IPS DF 19.7 (cell line): ENCODE data around the gene C9orf152.
"Not testable (repeated sequence)": the region's sequence is repeated elsewhere in the genome, so short reads cannot be mapped to it uniquely, and the experiment has no call there.

Experiments used
- DNase-seq: peaks from one replicate; pipeline ENCODE4 v3.0.0-alpha.2; 2013; ENCODE audit warnings: low read depth, low spot score

C9orf152 gene

DNA sequence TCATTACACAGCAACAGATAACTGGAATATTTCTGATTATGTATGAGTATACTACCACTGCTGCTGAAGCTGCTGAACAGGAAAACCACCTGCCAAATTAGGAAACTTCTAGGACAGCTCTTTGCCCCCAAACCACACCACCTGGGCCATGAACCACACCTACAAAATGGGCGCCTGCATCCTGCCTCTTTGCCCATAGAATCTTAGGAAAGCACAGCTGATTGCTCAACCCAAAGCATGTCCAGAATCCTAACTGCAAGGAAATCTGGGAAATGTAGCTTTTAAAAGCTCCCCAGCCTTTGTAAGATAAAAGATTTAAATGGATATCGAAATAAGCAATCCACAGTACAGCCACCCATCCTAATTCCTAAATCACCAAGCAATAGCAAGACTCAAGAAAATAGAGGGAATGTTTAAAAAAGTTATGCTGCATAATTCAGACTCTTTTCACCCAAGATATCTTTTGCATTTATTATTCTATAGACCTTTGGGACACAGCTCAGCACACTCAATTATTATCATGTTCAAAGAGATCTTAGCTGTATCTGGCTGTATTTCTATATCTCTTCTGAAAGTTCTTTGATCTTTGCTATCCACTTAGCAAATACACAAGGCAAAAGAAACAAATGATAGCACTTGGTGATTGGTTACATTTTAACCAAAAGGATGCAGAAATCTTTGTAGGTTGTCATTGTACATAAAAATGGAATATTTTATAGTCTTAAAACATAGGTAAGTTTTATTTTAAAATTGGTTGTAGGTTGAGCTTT lies 6.8 kb upstream of the C9orf152 start:
- no peak for DNase-seq

DNA sequence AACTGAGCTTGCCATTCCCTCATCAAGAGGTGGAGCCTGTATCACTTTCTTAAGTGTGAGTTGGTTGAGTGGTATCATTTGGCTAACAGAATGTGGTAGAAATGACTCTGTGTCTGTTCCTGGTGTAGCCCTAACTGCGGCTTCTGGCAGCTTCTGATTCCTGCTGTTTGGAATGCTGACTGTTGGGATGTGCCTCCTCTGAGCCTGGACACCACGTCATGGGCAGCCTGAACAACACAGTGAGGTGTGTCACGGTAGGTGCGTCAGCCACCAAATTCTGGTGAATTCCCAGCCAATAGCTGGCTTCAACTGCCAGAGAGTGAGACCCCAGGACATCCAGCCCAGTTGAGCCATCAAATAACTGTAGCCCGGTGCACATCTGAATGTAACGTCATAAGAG lies 6.1 kb upstream of the C9orf152 start:
- no peak for DNase-seq

DNA sequence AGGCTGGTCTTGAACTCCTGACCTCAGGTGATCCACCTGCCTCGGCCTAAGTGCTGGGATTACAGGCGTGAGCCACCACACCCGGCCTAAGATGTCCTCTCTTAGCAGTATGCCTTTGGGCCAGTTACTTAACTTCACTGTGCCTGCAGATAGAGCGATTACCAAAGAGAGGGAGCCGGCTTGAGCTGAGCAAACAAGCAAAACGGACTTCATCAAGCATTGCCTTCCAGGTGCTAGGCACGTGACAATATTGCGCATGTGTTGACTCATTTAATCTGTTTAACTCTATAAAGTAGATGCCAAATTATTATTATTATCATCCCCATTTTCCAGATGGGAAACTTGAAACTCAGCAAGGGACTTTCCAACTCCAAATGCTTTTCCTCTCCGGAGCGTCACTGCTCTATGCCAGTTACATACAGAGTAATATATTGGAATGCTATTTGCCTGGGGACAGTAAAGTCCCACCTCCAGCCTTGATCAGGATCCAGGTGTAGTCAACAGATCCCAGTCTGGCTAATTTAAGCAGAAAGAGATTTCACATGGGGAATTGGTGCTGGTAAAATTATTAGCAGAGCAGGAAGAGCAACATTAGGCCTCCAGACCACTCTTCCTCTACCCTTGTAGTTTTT lies 5.6 kb upstream of the C9orf152 start:
- no peak for DNase-seq

DNA sequence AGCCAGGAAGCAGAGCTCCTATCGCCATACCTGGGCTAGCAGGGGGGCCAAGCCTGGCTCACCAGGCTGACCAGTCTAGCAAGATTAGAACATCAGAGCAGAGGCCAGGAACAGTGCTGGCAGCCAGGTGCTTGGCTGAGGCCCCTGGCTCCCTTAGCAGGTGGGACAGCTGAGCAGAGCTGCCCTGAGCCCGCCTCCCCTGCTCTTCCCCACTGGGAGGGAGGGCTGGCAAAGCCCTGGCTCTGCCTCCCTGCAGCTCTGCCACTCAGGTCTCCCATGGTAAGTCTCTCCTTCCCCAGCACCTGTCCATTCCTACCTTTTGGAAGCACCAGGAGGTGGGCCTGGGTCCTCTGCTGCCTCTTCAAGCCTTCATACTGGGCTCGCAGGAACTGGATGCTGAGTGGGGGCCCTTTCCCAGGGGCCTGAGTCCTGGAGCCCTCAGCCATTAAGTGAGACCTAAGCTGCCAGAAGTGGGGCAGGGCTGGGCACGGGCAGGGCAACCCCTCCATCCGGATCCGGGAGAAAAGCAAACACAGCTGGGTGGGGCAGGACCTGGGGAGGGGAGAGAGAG lies 803 bp downstream of the C9orf152 start:
- DNase-seq = no peak

DNA sequence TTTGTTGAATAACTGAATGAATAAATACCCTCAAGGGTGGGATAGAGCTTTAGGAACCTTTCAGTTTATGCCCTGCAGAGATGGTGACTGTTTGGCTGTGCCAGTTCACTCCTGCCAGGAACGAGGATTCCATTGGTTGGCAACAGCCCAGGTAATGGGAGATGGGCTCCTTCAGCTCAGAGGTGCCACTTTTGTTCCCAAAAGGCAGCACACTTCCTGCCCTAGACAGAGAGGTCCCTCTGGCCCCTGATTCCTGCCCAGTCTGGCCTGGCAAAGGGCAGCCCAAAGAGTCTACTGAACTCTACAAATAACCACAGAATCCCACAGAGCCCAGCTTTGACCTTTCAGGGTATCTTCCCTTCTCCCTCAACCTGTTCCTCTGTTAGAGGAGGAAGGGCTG lies 1.6 kb downstream of the C9orf152 start:
- DNase-seq = no peak

DNA sequence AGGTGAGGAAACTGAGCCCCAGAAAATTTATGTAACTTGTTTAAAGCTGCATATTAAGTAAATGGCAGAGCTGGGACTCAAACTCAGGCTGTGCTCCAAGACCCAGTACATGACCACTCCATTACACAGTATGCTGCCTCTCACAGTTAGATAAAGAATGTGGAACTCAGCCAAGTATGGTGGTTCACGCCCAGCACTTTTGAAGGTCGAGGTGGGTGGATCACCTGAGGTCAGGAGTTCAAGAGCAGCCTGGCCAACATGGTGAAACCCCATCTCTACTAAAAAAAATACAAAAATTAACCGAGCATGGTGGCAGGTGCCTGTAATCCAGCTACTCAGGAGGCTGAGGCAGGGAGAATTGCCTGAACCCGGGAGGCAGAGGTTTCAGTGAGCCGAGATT lies 2.3 kb downstream of the C9orf152 start:
- DNase-seq = not testable (repeated sequence)

DNA sequence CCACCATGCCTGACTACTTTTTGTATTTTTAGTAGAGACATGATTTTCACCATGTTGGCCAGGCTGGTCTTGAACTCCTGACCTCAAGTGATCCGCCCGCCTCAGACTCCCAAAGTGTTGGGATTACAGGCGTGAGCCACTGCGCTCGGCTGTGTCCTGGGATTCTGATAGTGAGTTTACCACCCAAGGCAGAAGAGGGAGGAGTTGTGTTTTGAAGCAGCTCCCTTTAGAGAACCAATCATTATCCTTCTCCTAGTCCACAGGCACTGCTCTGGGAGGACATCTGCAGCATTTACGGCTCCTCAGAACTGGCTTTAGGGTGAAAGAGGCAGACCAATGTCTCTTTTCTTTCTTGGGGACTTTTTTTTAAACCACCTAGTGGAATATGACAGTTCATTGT lies 5.7 kb downstream of the C9orf152 start:
- no peak for DNase-seq

DNA sequence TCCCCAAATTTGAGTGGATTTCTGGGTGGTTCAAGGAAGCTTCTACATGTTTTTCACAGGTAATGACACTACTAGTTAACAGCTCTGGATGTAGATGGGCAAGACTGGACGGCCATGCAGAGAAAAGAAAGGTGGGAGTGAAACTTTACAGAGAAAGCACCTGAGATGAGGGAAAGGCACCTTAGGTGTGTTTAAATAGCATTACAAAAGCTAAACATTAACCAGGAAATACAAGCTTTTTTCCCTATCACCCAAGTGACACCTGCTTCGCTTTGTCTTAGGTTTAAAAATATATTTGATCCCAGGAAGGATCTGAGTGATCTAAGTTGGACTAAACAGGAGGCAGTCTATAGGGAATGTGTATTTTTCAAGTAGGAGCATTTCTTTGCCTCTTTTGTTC lies 8.3 kb downstream of the C9orf152 start:
- no peak for DNase-seq

DNA sequence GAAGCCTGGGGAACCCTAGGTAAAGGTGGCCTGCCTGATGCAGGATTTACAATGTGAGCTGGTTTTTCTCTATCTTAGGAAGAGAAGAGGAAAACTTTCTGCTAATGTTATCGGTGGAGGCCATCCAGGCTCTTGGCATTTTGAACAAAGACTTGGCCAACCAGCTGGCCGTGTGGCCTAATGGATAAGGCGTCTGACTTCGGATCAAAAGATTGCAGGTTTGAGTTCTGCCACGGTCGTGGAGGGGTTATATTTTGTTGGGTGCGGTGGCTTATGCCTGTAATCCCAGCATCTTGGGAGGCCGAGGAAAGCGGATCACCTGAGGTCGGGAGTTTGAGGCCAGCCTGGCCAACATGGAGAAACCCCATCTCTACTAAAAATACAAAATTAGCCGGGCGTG lies 9.6 kb downstream of the C9orf152 start:
- no peak for DNase-seq

DNA sequence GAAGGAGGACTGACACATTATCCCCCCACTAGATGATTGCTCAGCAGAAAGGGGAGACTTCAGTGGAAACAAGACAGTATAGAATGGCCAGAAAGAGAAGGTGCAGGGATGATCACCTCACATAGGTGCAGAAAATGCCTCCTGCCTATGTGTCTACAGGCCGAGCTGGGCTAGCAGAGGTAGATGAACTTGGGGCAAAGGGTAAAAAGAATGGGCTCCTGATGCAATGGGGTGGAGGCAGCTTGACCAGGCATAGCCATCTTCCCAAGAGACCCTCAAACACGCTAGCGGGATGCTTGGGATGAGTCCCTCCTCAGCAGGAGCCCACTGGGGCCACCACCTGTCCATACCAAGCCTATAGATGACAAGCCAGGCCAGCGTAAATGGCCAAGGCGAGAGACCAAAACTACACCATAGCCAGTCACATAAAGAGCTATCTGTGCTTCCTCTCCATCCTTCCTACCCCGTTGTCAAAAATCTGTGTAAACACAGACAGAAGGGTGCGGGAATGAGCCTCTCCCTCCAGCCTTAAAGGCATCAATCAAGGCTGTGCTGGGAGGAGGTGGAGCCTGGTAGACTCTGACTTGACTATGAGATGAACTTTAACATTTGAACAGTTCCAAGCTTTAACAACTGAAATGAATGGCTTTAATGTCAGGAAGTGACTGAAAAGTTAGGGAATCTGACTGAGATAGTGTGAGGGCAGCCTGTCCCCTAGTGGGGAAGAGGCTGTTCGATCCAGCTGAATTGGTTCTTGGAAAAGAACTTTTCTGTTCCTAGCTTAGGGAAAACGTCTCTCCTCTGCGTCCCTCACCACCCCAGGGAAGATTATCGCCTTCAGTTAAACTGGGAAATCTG lies 10.4 kb downstream of the C9orf152 start:
- no peak for DNase-seq

DNA sequence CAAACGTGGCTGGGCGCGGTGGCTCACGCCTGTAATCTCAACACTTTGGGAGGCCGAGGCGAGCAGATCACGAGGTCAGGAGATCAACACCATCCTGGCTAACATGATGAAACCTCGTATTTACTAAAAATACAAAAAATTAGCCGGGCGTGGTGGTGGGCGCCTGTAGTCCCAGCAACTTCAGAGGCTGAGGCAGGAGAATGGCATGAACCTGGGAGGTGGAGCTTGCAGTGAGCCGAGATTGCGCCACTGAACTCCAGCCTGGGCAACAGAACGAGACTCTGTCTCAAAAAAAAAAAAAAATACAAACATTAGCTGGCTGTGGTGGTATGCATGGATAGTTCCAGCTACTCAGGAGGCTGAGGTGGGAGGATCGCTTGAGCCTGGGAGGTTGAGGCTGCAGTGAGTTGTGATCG lies 11.9 kb downstream of the C9orf152 start:
- not testable (repeated sequence) for DNase-seq

DNA sequence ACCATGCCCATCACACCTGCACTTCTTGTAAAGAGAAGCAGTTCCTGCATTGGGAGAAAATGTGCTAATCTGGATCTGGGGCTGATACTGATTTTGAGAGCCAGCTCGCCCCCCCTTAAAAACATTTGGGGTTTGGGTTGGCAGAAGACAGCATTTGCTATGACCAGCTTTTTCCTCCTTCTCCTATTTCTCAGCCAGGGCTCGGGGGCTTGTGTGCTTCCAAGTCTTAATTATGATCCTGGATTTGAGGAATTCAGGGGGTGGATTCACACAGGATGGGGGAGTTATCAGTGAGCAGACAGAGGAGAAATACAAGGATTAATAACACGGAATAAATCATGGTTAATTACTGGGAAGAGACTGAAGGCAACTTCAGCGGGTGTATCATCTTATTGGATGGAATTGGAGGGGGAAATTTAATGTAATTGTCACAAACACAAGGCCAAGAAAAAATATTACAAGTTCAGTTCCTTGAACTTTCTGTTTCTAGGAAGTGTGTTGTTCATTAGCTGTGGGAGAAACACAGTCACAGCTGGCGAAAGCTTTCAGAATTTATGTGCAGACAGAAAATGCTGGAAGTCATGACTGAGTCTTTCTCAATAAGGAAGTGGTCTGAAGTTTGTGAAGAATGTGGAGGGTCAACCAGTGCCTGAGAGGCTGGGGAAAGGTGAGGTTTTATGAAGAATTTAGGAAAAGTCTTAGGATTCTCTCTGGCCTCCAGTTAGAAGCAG lies 15.3 kb downstream of the C9orf152 start:
- DNase-seq = no peak

DNA sequence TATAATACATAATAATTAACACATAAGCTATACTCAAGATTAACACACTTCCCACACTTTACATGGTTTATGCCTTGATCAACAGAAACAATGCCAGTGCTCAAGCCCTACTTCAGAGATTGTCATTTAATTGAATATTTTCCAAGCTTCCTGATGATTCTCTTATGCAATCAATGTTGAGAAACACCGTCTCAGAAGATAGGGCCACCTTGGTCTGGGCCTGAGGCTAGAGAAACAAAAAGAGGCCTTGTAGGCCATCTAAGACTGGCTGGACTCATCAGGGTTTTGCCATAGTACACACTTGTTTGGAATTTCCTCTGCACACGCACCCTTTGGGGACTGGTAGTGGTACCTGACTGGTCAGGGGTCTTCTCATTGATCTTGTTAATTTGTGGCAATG lies 16.3 kb downstream of the C9orf152 start:
- DNase-seq = no peak

DNA sequence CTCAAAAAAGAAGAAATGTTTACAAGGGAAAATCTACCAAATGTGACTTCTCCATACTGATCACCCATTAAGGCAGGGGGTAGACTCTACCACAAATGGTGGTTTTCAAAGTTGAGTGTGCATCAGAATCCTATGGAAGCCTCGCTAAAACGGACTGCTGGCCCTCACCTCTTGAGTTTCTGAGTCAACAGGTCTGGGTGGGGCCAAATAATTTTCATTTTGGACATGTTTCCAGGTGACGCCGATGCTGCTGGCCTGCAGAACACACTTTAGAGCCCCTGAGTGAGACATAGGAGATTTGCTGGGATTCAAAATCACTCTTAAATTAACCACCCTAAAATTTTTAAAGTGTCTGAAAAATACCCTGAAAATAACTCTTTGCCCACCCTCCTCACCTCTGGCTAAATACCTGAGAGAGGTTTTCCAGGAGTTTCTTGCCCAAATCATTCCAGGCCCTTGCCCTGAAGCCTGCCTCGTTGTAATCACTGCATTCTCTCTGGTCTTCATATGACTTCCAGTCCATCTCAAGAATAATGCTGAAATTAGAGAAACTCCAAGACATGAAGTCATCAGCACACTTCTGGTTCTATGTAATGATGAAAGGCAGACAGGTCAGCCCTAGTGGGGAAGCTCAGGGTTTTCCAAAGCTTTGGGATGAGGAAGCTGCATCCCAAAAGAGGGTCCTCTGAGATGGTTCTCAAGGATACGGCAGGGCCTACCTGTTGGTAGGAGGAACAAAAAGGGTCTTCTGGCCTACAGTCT lies 18.2 kb downstream of the C9orf152 start:
- no peak for DNase-seq

DNA sequence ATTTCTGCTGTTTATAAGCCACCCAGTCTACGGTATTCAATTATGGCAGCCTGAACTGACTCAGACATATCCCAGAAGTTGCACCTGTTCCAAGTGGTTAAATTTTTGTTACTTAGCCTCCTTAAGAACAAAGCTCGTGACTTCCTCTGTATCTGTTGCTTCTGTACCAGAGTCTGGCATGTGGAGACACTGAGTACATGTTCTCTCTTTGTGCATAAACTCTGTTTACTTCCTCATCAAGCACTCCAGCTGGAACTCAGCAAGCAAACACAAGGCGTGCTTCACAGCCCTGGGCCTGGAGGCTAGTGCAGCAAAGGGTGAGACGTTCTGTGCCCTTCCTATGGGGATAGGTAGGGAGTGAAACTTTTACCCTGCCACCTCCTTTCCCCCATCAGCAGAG lies 19.0 kb downstream of the C9orf152 start:
- no peak for DNase-seq

DNA sequence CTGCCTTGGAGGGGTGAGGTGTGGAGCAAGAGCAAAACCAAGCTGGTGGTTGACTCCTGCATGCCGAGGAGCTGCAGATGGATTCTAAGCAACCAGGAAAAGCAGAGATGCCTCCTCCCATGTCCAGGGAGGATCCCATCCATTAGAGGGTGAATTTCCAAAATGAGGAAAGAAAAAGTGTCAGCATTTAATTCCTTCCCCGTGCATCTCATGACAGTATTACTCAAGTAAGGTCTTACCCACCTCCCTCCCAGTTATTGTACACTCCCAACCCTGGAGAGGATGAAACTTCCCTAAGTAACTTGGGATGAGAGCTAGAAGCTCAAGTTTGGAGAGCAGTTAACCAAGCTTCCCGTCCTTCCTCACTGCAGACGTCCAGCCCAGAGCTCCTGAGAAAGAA lies 19.9 kb downstream of the C9orf152 start:
- DNase-seq = no peak

DNA sequence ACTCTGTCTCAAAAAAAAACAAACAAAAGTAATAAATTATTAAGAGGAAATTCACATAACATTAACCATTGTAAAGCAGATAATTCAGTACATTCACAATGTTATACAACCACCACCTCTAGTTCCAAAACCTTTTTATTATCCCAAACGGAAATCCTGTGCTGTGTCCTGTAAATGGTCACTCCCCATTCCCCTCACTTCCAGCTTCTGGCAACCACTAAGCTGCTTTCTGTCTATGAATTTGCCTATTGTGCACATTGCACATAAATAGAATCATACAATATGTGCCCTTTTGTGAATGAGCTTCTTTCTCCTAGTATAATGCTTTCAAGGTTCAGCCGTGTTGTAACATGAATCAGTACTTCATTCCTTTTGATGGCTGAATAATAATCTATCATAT lies 20.8 kb downstream of the C9orf152 start:
- no peak for DNase-seq

DNA sequence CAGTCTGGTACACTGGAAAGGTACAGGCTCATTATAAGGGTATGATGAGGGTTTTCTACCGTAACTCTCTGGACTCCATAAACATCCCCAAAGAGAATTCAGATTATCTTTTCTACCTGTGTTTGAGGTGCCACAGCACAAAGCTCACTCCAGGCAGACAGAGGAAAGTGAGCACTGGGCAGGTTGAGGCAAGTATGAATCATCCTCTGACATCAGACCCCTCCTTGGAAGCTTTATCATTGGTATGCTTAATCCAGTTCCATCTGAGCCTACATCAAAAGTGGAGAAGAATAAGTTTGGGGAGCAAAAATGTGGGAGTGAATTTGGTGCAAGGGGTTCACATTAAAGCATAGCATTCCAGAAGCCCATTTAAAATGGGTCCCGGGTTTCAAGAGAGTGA lies 21.7 kb downstream of the C9orf152 start:
- DNase-seq = no peak

DNA sequence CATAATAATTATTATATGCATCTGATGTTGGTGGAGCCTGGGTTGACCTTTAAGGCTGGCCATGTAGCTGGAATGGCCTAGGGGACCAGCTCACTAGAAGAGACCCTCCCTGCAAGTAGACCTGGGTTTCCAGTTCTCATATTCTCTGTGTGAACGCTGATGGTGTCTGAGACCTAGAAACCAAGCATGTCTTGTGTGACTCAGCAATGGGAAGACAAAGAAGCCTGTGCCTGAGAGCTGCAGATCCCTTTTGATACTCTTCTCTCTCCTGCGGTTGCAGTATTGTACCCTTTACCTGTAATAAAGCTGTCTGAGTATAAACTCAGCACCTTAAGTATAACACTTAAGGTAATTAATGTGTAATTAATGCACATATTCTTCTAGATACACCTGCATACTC lies 22.2 kb downstream of the C9orf152 start:
- DNase-seq = no peak

DNA sequence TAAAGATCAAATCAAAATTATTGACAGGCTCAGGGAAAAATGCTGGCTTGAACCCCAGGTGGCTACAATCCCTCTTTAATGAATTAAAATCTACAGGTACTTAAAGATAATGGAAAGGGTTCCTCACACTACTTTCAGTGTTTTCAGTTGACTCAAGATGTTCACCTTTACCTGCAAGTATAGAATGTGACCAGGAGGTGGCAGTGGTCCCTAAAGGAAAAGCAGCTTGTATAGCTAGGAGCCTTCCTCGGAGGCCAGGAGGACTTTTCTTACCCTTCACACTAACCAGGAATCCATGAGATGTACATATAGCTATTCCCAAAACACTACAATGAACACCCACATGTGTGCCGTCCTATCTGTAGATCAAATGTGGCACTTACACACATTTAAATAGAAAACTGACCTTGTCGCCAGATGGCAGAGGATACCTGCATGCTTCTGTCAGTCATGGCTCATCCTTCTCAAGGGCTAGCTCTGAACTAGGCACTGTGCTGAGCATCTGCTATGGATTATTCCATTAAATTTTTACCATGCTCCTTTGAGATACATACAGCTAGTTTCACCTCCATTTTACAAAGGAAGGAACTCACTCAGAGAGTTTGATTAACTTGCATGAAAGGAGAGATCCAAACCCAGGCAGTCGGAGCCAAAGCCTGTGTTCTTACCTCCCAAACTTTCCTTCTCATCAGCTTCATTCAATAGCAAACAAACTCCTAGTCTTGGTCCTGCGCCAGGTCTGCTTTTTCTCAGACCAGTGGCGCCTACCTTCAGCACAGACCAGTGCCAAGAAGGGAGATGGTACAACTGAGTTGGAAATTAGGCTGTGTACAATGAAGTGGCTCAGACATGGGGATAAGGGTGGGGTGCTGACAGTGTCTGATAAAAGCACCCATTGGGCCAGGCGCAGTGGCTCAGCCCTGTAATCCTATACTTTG lies 24.5 kb downstream of the C9orf152 start:
- peak; percentile 38 for DNase-seq
